Measurements from ENCODE around the gene NHS. TPM values are rescaled to one million over a fixed set of nuclear protein-coding genes. Genes with fewer than 3 reads are reported as not detected.

The NHS gene
- total and polyA plus RNA-seq, 2 experiments from 2014 or later = 0.72 to 0.89 TPM

DNA sequence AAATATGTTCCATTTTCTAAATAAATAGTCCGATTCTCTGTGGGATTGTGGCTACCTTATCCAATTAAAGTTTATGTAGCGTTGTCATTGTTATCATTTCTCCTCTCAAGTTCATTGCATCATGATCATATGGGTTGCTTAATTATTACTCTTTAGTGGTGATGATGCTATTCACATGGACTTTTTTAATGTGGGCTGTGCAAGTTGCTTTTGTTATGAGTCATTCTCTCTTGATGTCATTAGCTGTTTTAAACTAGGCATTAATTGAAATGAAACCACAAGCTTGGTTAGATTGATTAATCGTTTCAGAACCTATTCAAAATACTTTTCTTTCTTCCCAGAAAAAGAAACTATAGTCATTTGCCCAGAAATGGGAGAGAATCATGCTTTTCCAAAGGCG lies 38.2 kb downstream of the NHS start:
- TF ChIP-seq, protein P1, sequence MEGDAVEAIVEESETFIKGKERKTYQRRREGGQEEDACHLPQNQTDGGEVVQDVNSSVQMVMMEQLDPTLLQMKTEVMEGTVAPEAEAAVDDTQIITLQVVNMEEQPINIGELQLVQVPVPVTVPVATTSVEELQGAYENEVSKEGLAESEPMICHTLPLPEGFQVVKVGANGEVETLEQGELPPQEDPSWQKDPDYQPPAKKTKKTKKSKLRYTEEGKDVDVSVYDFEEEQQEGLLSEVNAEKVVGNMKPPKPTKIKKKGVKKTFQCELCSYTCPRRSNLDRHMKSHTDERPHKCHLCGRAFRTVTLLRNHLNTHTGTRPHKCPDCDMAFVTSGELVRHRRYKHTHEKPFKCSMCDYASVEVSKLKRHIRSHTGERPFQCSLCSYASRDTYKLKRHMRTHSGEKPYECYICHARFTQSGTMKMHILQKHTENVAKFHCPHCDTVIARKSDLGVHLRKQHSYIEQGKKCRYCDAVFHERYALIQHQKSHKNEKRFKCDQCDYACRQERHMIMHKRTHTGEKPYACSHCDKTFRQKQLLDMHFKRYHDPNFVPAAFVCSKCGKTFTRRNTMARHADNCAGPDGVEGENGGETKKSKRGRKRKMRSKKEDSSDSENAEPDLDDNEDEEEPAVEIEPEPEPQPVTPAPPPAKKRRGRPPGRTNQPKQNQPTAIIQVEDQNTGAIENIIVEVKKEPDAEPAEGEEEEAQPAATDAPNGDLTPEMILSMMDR (IDR thresholded peaks at IDR 0.05; ENCODE audit: low read depth, low read length) = no peak
- Histone ChIP-seq H3K27ac (no peak overlapping the region), H3K27me3 (no peaks in the 10 kb centered on the region), H3K4me3 (no peak overlapping the region), H3K36me3 (no peaks in the 10 kb centered on the region), H3K4me1 (ENCODE audit: low read depth) (peaks cover 16% of the 10 kb centered on the region), H3K9me3 (ENCODE audit: low read depth) (no peaks in the 10 kb centered on the region)
- DNase-seq (ENCODE audit: low read depth in 1 of 2, low spot score in 1 of 2) = peak in 1 of 2 donors; percentile 71

DNA sequence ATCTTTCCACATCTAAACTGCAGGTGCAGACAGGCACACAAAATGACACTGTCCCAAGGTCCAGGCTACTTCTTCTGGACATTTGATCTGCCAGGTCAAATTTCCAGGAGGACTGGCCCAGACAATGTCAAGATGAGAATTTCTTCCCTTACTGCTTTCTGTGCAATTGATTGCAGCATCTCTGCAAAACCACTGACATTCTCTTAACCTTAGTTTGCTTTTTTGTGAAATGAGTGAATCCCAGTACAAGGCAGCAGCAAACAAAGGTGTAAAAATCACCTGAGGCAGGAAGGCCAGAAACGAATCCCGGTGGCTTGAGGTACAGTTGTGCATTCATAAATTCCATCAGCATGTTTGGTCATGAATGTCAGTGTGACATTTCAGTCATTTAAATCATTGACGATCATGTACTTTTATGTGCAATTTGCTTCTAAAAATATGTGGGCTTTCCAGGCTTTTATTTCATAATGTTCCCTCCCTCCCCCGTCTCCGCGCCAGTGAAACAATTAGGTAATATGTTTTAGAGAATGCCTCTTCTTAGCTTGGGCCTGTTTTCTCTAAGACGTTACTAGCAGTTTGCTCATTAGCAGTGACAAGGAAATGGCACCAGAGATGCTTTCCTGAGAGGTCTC lies 39.1 kb downstream of the NHS start:
- Histone ChIP-seq H3K27me3 (no peaks in the 10 kb centered on the region), H3K36me3 (no peaks in the 10 kb centered on the region), H3K4me1 (ENCODE audit: low read depth) (peaks cover 16% of the 10 kb centered on the region), H3K9me3 (ENCODE audit: low read depth) (no peaks in the 10 kb centered on the region), H3K4me3 (no peak overlapping the region), H3K27ac (no peak overlapping the region)
- TF ChIP-seq, protein P1 (IDR thresholded peaks at IDR 0.05; ENCODE audit: low read depth, low read length) = no peak
- DNase-seq (ENCODE audit: low read depth in 1 of 2, low spot score in 1 of 2) = peak in 1 of 2 donors; percentile 25

DNA sequence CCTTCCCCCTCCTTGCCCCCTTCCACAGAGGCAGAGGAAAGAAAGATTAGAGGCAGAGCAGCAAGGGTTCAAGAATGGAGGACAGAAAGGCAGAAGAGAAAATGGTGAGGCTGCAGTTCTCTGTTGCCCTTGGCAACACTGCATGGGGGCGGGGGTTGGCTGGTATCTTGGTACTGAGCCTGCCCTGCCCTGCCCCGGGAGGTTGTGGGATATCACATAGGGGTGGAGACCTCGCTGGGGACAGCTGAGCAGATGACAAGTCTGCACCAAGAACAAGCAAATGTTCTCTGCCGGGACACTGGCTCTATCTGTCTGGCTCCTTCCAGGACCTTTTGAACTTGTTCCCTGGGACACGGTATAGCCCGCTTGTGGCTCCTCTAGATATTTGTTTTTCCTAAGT lies 39.8 kb downstream of the NHS start:
- H3K27ac ChIP-seq = peak overlapping the region; percentile 43
- TF ChIP-seq, protein P1 (IDR thresholded peaks at IDR 0.05; ENCODE audit: low read depth, low read length) = no peak
- DNase-seq (ENCODE audit: low read depth in 1 of 2, low spot score in 1 of 2) = peak in 1 of 2 donors; percentile 43
- H3K4me3 ChIP-seq = no peak overlapping the region
- H3K36me3 ChIP-seq = no peaks in the 10 kb centered on the region
- no peaks in the 10 kb centered on the region for H3K9me3 ChIP-seq (ENCODE audit: low read depth)
- H3K4me1 ChIP-seq (ENCODE audit: low read depth) = peaks cover 16% of the 10 kb centered on the region
- no peaks in the 10 kb centered on the region for H3K27me3 ChIP-seq

DNA sequence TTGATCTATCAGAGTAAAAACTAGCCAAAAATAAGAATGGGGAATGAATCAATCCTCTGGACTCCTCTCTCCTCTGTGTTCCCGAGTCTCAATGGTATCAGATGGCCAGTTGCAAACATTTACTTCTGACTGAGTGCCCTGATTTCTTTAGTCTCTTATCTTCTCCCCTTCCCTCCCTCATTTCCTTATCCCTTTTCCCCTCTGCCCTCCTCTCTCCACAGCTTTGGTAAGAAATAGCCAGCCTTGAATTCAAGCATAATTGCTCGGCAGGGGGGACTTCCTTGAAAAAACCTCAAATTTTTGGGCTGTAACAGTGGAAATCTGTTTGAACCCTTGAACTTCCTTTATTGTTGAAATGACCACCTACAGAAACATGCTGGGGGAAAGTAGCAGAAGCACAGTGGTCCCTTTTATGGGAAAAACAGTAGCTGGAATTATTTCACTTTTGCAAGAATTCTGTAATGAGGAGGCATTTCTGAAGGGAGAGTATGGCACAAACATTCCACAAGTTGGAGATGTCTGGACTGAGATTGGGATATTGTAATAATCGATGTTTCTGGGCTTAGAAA lies 40.3 kb downstream of the NHS start:
- peak overlapping the region; percentile 43 for H3K27ac ChIP-seq
- no peak overlapping the region for H3K4me3 ChIP-seq
- H3K36me3 ChIP-seq = no peaks in the 10 kb centered on the region
- DNase-seq (ENCODE audit: low read depth in 1 of 2, low spot score in 1 of 2) = peak in 1 of 2 donors; percentile 46
- no peaks in the 10 kb centered on the region for H3K9me3 ChIP-seq (ENCODE audit: low read depth)
- H3K4me1 ChIP-seq (ENCODE audit: low read depth) = peaks cover 13% of the 10 kb centered on the region
- H3K27me3 ChIP-seq = no peaks in the 10 kb centered on the region
- TF ChIP-seq, protein P1 (IDR thresholded peaks at IDR 0.05; ENCODE audit: low read depth, low read length) = no peak

DNA sequence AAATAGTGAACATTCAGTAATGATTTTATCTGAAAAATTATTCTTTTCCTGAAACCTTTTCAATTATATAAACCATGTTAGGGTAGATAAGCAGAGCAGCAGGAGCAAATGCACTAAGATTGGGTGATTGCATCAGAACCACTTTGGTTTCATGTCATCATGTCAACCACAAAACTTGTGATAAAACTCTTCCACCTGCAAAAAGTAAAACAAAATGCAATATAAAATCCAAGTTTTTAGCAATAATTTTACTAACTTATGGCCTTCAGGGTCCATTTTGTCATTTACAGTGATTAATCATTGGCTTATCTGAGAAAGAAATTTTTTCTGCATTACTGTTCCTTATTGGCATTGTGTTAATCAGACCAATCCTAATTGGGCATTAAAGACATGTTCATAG lies 42.4 kb downstream of the NHS start:
- H3K4me3 ChIP-seq = no peak overlapping the region
- no peaks in the 10 kb centered on the region for H3K36me3 ChIP-seq
- peaks cover 9% of the 10 kb centered on the region for H3K4me1 ChIP-seq (ENCODE audit: low read depth)
- no peak overlapping the region for H3K27ac ChIP-seq
- no peaks in the 10 kb centered on the region for H3K9me3 ChIP-seq (ENCODE audit: low read depth)
- TF ChIP-seq, protein P1 (IDR thresholded peaks at IDR 0.05; ENCODE audit: low read depth, low read length) = no peak
- H3K27me3 ChIP-seq = no peaks in the 10 kb centered on the region
- no peak for DNase-seq (ENCODE audit: low read depth in 1 of 2, low spot score in 1 of 2)
